ENCODE results near the gene DFFB. TPM values are rescaled to one million over a fixed set of nuclear protein-coding genes. Genes with fewer than 3 reads are reported as not detected.
"Not testable (repeated sequence)": the region's sequence is repeated elsewhere in the genome, so short reads cannot be mapped to it uniquely, and the experiment has no call there.

The DFFB gene
- total and polyA plus RNA-seq, 4 experiments from 2014 or later = 8.2 to 26.1 (median 18.1) TPM

DNA sequence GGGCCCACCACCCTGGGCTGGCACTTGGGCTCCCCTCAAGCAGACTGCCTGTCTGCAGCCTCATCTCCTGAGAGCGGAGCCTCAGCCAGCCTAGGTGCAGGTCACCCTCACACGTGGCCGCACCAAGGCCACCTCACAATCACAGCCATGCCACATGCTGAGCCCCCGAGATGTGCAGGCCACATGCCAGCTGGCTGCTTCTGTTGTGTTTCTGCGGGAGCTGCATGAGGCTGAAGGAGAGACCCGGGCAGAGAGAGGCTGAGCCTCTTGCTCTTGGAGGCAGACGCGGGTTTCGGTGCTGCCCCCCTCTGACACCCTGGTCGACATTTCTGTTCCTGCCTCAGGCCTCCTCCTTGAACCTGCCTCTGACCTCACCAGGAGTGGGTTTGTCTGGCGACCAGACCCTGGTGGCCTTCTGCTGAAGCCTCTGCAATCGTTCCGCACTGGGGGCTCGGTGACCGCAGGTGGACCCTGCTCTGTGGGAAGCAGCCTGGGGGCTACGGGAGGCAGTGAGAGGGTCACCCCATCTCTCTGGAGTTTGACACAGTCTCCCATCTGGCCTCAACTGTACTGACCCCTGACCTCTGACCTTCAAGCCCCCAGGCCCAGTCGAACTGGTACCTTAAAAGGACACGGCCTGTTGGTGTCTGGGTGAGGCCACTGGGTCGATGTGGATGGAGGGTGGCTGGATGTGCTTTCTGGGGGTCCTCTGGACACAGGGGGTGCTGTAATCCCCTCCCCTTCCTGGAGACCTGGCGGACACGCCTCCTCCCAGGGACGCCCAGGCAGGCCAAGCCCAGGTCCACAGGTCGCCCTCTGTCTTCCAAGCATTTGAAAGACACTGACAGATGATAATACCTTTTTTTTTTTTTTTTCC is 55.8 kb downstream of the DFFB start:
- H3K36me3 ChIP-seq (ENCODE audit: insufficient read depth, low read length) = no peaks in the 10 kb centered on the region
- H3K9me3 Mint-ChIP-seq = no peaks in the 10 kb centered on the region
- H3K4me3 ChIP-seq (ENCODE audit: low read length in 2 of 2) = no peak overlapping the region
- DNase-seq = no peak
- H3K9me3 ChIP-seq (ENCODE audit: control insufficient read depth in 1 of 2, low read length in 2 of 2) = no peaks in the 10 kb centered on the region
- ChIA-PET CTCF (ENCODE audit: partially characterized antibody) (interaction anchor here (1.1 kb wide), 1 partner anchor 71 kb away, joined by 3 read pairs; no protein-coding TSS in a partner anchor), POLR2A (ENCODE audit: partially characterized antibody) (no interaction called here)
- no peak overlapping the region for H3K27ac ChIP-seq (ENCODE audit: low read depth, low read length)
- H3K4me3 Mint-ChIP-seq = no peak overlapping the region
- intact Hi-C loops (cut with micrococcal nuclease) = no loop called here
- no peak overlapping the region for H3K27ac Mint-ChIP-seq
- peaks cover 0 to 5% (median 4%) of the 10 kb centered on the region in 4 donors for H3K4me1 Mint-ChIP-seq
- peaks cover 0 to 1% of the 10 kb centered on the region in 2 donors for H3K27me3 Mint-ChIP-seq
- no peaks in the 10 kb centered on the region for H3K27me3 ChIP-seq (ENCODE audit: insufficient read depth, low read length)
- peaks cover 5% of the 10 kb centered on the region for H3K4me1 ChIP-seq (ENCODE audit: insufficient read depth, low read length)
- no peaks in the 10 kb centered on the region for H3K36me3 Mint-ChIP-seq

DNA sequence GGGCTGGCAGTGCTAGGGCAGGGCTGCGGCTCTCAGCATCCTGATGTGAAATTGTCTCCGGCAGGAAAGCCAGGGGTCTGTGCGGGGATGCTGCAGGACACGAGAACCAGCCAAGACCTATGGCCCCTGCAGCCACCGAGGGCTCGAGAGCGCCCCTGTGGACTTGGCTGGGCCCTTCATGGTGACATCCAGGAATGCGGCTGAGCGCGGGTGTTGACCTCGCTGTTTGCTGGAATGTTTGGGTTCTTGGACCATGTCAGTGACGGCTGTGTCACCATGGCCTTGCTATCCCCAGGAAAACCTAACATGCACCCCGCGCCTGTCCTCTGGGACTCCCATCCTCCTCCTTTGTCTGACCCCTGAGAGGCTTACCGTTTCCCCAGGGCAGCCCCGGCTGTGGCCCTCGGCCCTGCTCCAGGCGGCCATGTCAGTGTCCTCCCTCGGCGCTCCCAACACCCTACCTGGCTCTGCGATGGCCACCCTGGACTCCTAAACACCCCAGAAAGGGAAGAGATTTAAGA is 57.1 kb downstream of the DFFB start:
- H3K4me1 Mint-ChIP-seq = peaks cover 0 to 5% (median 4%) of the 10 kb centered on the region in 4 donors
- peaks cover 3% of the 10 kb centered on the region in 2 donors for H3K27me3 Mint-ChIP-seq
- no peaks in the 10 kb centered on the region for H3K27me3 ChIP-seq (ENCODE audit: insufficient read depth, low read length)
- ChIA-PET CTCF (ENCODE audit: partially characterized antibody) (interaction anchor here (1.1 kb wide), 1 partner anchor 70 kb away, joined by 3 read pairs; no protein-coding TSS in a partner anchor), POLR2A (ENCODE audit: partially characterized antibody) (no interaction called here)
- no peaks in the 10 kb centered on the region for H3K36me3 ChIP-seq (ENCODE audit: insufficient read depth, low read length)
- no peaks in the 10 kb centered on the region for H3K36me3 Mint-ChIP-seq
- no peak overlapping the region for H3K27ac Mint-ChIP-seq
- H3K4me3 Mint-ChIP-seq = no peak overlapping the region
- no peak overlapping the region for H3K4me3 ChIP-seq (ENCODE audit: low read length in 2 of 2)
- intact Hi-C loops (cut with micrococcal nuclease) = no loop called here
- no peaks in the 10 kb centered on the region for H3K9me3 ChIP-seq (ENCODE audit: control insufficient read depth in 1 of 2, low read length in 2 of 2)
- H3K9me3 Mint-ChIP-seq = no peaks in the 10 kb centered on the region
- DNase-seq = no peak
- no peak overlapping the region for H3K27ac ChIP-seq (ENCODE audit: low read depth, low read length)
- H3K4me1 ChIP-seq (ENCODE audit: insufficient read depth, low read length) = peaks cover 5% of the 10 kb centered on the region

DNA sequence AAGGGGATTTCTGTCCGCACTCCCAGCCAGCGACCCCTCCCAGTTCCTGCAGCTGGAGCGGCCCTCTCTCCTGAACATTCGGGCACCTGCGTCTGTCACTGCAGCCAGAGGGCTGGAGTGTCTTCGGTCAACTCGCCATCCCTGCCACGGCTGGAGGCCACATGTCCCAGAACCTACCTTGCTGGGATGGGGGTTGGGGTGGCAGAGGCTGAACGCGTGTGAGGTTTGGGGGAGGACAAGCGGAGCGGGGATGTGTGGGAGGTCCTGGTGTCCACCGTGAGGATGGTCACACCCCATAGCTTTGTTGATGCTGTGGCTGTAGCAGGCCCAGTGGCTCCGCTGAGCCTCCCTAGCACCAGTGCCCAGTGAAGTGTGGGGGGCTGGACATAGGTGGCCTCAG is 57.6 kb downstream of the DFFB start:
- H3K4me1 ChIP-seq (ENCODE audit: insufficient read depth, low read length) = peaks cover 5% of the 10 kb centered on the region
- H3K27me3 ChIP-seq (ENCODE audit: insufficient read depth, low read length) = no peaks in the 10 kb centered on the region
- no peaks in the 10 kb centered on the region for H3K36me3 Mint-ChIP-seq
- H3K36me3 ChIP-seq (ENCODE audit: insufficient read depth, low read length) = no peaks in the 10 kb centered on the region
- H3K27ac ChIP-seq (ENCODE audit: low read depth, low read length) = no peak overlapping the region
- H3K9me3 ChIP-seq (ENCODE audit: control insufficient read depth in 1 of 2, low read length in 2 of 2) = no peaks in the 10 kb centered on the region
- peaks cover 0 to 5% (median 4%) of the 10 kb centered on the region in 4 donors for H3K4me1 Mint-ChIP-seq
- no peak overlapping the region for H3K4me3 ChIP-seq (ENCODE audit: low read length in 2 of 2)
- CTCF ChIA-PET (ENCODE audit: partially characterized antibody) = no interaction called here
- H3K4me3 Mint-ChIP-seq = no peak overlapping the region
- no peak overlapping the region for H3K27ac Mint-ChIP-seq
- no peak for DNase-seq
- H3K9me3 Mint-ChIP-seq = no peaks in the 10 kb centered on the region
- H3K27me3 Mint-ChIP-seq = peaks cover 3 to 5% of the 10 kb centered on the region in 2 donors
- POLR2A ChIA-PET (ENCODE audit: partially characterized antibody) = no interaction called here
- intact Hi-C loops (cut with micrococcal nuclease) = no loop called here

DNA sequence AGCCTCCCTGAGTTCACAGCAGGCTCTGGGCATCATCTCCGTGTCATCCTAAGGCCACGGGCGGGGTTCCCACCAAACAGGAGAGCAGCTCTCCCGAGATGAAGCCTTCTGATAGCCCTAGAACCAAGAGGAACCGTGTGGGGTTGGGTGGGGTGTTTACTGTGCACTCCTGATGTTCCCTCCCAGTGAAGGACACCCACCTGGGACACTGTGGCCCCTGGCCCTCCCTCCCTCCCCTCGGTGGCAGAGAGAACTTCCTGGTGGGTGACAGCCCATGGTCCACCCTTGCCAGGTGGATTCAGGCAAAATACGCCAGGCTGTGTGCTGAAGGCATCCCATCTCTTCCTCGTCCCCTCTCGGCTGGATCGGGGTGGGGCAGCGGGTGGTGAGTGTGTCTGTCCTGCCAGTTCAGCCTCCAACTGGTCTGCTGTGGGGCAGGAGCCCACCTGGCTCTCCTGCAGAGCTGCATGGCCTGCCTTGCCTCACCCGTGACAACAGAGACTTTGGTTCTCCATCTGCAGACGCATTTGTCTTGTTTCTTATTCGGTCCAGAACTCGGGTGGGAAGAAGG is 58.4 kb downstream of the DFFB start:
- H3K4me3 ChIP-seq (ENCODE audit: low read length in 2 of 2) = no peak overlapping the region
- Mint-ChIP-seq H3K9me3 (no peaks in the 10 kb centered on the region), H3K27ac (no peak overlapping the region), H3K36me3 (no peaks in the 10 kb centered on the region), H3K27me3 (peaks cover 3 to 5% of the 10 kb centered on the region in 2 donors), H3K4me1 (peaks cover 0 to 5% (median 4%) of the 10 kb centered on the region in 4 donors), H3K4me3 (no peak overlapping the region)
- DNase-seq = no peak
- ChIA-PET CTCF (ENCODE audit: partially characterized antibody) (no interaction called here), POLR2A (ENCODE audit: partially characterized antibody) (no interaction called here)
- no peaks in the 10 kb centered on the region for H3K27me3 ChIP-seq (ENCODE audit: insufficient read depth, low read length)
- intact Hi-C loops (cut with micrococcal nuclease) = no loop called here
- H3K9me3 ChIP-seq (ENCODE audit: control insufficient read depth in 1 of 2, low read length in 2 of 2) = no peaks in the 10 kb centered on the region
- no peaks in the 10 kb centered on the region for H3K36me3 ChIP-seq (ENCODE audit: insufficient read depth, low read length)
- peaks cover 5% of the 10 kb centered on the region for H3K4me1 ChIP-seq (ENCODE audit: insufficient read depth, low read length)
- no peak overlapping the region for H3K27ac ChIP-seq (ENCODE audit: low read depth, low read length)

DNA sequence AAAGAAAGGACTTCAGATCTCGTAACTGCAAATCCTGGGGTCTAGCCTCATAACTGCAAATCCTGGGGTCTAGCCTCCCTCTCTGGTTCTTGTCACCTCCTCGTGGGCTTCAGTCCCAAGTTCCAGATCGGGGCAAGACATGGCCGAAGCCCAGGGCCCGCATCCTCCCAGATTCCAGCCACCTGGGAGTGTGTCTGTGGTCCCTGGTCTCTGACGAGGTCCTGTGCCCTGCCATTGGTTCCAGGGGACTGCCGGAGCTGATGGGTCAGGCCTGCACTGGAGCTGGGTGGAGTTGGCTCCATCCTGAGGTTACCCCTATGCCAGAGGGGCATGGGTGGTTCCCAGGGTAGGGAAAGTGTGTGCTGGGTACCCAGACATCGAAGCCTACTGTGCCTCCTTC is 60.5 kb downstream of the DFFB start:
- Mint-ChIP-seq H3K27me3 (peaks cover 3 to 6% of the 10 kb centered on the region in 2 donors), H3K9me3 (no peaks in the 10 kb centered on the region), H3K36me3 (no peaks in the 10 kb centered on the region), H3K4me3 (no peak overlapping the region), H3K4me1 (peaks cover 0 to 11% (median 7%) of the 10 kb centered on the region in 4 donors), H3K27ac (no peak overlapping the region)
- POLR2A ChIA-PET (ENCODE audit: partially characterized antibody) = no interaction called here
- Histone ChIP-seq H3K9me3 (ENCODE audit: control insufficient read depth in 1 of 2, low read length in 2 of 2) (no peaks in the 10 kb centered on the region), H3K4me3 (ENCODE audit: low read length in 2 of 2) (no peak overlapping the region), H3K27me3 (ENCODE audit: insufficient read depth, low read length) (no peaks in the 10 kb centered on the region), H3K36me3 (ENCODE audit: insufficient read depth, low read length) (no peaks in the 10 kb centered on the region), H3K27ac (ENCODE audit: low read depth, low read length) (no peak overlapping the region), H3K4me1 (ENCODE audit: insufficient read depth, low read length) (no peaks in the 10 kb centered on the region)
- CTCF ChIA-PET (ENCODE audit: partially characterized antibody) = no interaction called here
- DNase-seq = no peak
- intact Hi-C loops (cut with micrococcal nuclease) = no loop called here

DNA sequence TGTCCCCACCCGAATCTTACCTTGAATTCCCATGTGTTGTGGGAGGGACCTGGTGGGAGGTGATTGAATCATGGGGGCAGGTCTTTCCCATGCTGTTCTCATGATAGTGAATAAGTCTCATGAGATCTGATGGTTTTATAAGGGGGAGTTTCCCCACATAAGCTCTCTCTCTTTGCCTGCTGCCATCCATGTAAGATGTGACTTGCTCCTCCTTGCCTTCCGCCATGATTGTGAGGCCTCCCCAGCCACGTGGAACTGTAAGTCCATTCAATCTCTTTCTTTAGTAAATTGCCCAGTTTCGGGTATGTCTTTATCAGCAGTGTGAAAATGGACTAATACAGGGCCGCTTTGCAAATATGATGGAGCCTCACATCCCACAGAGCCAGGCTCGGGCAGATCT is 61.1 kb downstream of the DFFB start:
- H3K27ac ChIP-seq (ENCODE audit: low read depth, low read length); H3K9me3 ChIP-seq (ENCODE audit: control insufficient read depth in 1 of 2, low read length in 2 of 2); H3K27ac Mint-ChIP-seq; CTCF ChIA-PET (ENCODE audit: partially characterized antibody); H3K36me3 Mint-ChIP-seq; H3K9me3 Mint-ChIP-seq; DNase-seq; H3K27me3 Mint-ChIP-seq; H3K4me3 Mint-ChIP-seq; H3K27me3 ChIP-seq (ENCODE audit: insufficient read depth, low read length); H3K4me1 ChIP-seq (ENCODE audit: insufficient read depth, low read length); POLR2A ChIA-PET (ENCODE audit: partially characterized antibody); H3K36me3 ChIP-seq (ENCODE audit: insufficient read depth, low read length); intact Hi-C loops (cut with micrococcal nuclease); H3K4me3 ChIP-seq (ENCODE audit: low read length in 2 of 2): not testable (repeated sequence)
- H3K4me1 Mint-ChIP-seq = peaks cover 1 to 16% (median 7%) of the 10 kb centered on the region in 4 donors

DNA sequence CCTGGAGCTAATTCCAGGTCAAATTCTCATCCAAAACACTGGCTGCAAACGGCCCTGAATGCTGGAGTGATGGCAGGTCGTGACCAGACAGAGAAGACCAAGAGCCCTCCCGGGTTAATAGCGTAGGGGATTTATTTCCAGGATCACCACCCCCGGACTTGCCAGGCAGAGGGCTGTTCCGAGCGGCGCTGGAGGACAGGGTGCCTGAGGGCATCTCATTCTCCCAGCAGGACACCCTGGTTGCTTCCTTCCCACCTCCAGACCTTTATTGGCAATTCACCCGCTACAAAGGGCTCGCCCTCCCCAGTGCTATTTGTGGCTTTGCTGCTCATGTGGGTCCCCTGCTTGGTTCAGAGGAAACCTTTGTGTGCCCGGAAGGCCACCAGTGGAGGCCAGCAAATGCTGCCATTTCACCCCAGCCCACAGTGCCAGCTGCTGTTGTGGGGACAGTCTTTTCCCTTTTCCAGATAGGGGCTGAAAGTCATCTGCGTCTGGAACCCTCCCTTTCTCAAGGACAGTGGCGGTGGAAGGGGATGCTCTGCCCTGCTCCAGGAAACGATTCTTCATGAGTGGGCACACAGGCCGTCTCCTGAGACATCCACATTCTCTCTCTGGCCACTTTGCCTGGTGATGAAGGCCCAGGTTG is 61.8 kb downstream of the DFFB start:
- Mint-ChIP-seq H3K27me3 (peaks cover 3 to 6% of the 10 kb centered on the region in 2 donors), H3K4me1 (peaks cover 1 to 17% (median 7%) of the 10 kb centered on the region in 4 donors), H3K36me3 (no peaks in the 10 kb centered on the region), H3K4me3 (no peak overlapping the region), H3K9me3 (no peaks in the 10 kb centered on the region), H3K27ac (no peak overlapping the region)
- intact Hi-C loops (cut with micrococcal nuclease) = no loop called here
- POLR2A ChIA-PET (ENCODE audit: partially characterized antibody) = no interaction called here
- H3K36me3 ChIP-seq (ENCODE audit: insufficient read depth, low read length) = no peaks in the 10 kb centered on the region
- no peaks in the 10 kb centered on the region for H3K9me3 ChIP-seq (ENCODE audit: control insufficient read depth in 1 of 2, low read length in 2 of 2)
- no peak for DNase-seq
- H3K27me3 ChIP-seq (ENCODE audit: insufficient read depth, low read length) = no peaks in the 10 kb centered on the region
- H3K4me1 ChIP-seq (ENCODE audit: insufficient read depth, low read length) = no peaks in the 10 kb centered on the region
- H3K27ac ChIP-seq (ENCODE audit: low read depth, low read length) = no peak overlapping the region
- CTCF ChIA-PET (ENCODE audit: partially characterized antibody) = no interaction called here
- no peak overlapping the region for H3K4me3 ChIP-seq (ENCODE audit: low read length in 2 of 2)

Data from CD4-positive, alpha-beta memory T cell (primary cell).